Epithelial cell of proximal tubule (primary cell): ENCODE data around the gene DR1. TPM values are rescaled to one million over a fixed set of nuclear protein-coding genes. Genes with fewer than 3 reads are reported as not detected.

Experiments
- DNase-seq: peaks from one replicate; pipeline ENCODE4 v3.0.0-alpha.2; 2011; ENCODE audit warnings: low read depth
- H3K4me3 ChIP-seq: 2 replicates; pipeline ENCODE4 v1.5.1; 2011; ENCODE audit warnings: low read depth, mild to moderate bottlenecking, low read length
- total RNA-seq: library from RNA; depleted of rRNA; stranded (reverse); fragments of >200 nt; gene quantifications from 2 replicates; pipeline ENCODE4 v1.2.3, GENCODE V29; 2015
- TF ChIP-seq, protein P1 (sequence below): conservative IDR thresholded peaks from 2 replicates; pipeline ENCODE4 v1.5.1; 2012; ENCODE audit warnings: low read depth, mild to moderate bottlenecking, low read length

The DR1 gene
- 34.9 and 45.7 TPM in 2 replicates for total RNA-seq

DNA sequence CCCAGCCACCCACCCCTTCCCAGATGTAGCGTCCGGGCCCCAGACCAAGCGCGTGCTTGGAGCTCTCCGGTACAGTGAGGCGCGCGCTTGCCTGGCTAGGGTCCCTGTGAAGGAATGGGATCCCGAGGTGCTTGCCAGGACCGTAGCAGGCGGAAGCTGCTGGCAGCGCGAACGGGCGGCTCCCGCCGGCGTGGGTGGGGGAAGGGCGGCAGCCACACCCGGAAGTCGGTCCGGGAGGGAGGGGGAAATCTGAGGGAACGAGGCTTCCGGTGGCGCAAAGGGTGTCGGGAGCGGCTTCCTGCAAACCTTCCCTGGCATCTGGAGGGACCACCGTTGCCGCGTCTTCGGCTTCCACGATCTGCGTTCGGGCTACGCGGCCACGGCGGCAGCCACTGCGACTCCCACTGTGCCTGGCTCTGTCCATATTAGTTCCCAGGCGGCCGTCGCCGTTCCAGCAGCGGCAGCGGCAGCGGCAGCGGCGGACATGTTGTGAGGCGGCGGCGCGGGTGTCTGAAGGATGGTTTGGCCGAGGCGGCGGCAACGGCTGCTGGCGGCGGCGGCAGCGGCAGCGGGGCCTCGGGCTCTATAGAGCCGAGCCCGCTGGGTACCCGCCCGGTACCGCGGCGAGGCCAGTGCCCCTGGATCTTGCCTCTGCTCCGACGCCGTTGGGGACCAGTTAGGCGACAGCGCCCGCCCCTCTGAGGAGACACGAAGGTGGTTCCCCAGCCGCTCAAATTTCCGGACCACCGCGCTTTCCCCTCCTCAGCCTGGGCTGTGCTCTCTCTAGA is at the start of gene DR1:
Gene DR1 (plus strand): TSS at position 275 of the 788 bp plus-strand sequence. CDS start 739 bp downstream, outside the sequence.
- TF ChIP-seq, protein P1, sequence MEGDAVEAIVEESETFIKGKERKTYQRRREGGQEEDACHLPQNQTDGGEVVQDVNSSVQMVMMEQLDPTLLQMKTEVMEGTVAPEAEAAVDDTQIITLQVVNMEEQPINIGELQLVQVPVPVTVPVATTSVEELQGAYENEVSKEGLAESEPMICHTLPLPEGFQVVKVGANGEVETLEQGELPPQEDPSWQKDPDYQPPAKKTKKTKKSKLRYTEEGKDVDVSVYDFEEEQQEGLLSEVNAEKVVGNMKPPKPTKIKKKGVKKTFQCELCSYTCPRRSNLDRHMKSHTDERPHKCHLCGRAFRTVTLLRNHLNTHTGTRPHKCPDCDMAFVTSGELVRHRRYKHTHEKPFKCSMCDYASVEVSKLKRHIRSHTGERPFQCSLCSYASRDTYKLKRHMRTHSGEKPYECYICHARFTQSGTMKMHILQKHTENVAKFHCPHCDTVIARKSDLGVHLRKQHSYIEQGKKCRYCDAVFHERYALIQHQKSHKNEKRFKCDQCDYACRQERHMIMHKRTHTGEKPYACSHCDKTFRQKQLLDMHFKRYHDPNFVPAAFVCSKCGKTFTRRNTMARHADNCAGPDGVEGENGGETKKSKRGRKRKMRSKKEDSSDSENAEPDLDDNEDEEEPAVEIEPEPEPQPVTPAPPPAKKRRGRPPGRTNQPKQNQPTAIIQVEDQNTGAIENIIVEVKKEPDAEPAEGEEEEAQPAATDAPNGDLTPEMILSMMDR: no peak
- peak within 1 kb of the TSS; percentile 79 for H3K4me3 ChIP-seq
- DNase-seq: no peak

DNA sequence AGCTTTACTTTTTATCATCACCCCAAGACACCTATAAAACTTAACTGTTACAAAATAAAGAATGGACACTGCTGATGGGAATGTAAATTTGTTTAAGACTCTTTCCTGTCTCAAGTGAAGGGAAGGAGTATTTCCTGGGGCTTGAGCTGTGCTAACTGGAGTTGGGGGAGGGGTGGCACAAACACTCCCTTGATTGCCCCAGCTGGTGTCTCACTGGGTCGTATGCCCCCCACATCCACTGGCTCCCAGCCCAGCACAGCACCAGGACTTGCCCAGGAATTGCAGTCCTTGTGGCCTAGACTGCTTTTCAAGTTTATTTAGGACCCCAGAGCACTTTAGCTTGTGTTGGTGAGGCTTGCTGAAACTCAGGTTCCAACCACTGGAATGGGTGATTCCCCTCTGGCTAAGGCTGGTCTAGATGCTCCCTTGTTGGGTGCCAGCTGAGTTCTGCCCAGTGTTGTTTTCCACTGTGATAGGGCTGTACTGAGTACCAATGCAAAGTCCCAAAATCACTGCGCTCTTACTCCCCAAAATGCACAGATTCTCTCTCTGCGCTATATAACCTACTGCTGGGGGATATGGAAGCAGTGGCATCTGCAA is 49.1 kb upstream of the DR1 start:
- TF ChIP-seq, protein P1: no peak
- DNase-seq: no peak
- H3K4me3 ChIP-seq: no peak overlapping the region

DNA sequence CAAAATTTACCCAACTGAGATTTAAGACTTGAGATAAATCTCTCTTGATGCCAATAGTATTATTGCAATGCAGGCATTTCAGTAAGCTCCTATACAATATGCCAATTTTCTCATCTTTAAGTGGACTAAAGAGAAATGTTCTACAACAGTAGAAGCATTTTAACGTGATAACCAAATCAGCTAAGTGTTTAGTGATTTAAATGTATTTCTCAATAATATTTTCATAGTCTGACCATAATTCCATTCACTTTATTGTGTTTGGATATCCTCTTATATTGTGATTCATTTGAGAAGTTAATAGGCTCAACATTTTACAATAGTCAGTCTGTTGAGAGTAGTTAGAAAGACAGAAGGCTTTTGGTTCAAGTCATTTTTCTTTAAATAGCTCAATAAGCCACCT is 44.6 kb upstream of the DR1 start:
- no peak for DNase-seq
- TF ChIP-seq, protein P1: no peak
- H3K4me3 ChIP-seq: no peak overlapping the region

DNA sequence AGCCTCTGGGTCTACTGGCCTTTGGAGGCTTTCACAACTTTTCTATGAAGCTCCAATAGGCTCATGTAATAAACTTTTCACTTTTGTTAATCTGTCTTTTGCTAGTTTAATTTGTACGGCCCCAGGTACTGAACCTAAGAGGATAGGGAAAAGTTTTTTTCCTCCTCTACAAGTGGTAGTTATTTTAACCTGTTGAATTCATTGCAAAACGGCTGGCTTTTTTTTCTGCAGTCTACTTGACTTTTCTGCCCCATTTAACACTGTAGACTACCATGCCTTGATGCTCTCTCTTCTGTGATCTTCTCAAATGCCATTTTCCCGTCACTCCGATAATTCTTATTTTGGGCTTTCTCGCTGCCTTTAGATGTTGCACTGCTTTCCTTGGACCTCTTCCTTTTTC is 43.6 kb upstream of the DR1 start:
- TF ChIP-seq, protein P1: no peak
- no peak overlapping the region for H3K4me3 ChIP-seq
- DNase-seq: no peak

DNA sequence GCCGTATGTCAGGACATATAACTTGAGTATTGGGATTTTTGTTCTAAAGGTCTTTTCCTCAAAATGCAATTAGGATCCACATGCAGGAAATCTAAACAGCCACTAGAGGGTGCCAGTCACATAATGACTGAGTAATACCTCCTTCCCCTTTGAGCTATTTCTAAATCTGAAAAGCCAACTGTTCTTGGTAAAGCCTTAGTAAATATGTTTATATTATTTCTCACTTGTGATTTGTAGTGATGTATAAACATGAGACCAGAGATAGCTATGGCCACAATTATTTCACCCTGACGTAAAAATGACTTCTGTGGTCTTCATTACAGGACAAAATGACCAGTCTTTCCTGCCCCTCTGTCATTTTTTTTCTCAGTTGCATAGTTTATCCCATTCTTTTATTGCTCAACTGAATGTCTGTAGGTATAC is 41.0 kb upstream of the DR1 start:
- DNase-seq: peak; percentile 12
- TF ChIP-seq, protein P1: peak; percentile 90
- no peak overlapping the region for H3K4me3 ChIP-seq

DNA sequence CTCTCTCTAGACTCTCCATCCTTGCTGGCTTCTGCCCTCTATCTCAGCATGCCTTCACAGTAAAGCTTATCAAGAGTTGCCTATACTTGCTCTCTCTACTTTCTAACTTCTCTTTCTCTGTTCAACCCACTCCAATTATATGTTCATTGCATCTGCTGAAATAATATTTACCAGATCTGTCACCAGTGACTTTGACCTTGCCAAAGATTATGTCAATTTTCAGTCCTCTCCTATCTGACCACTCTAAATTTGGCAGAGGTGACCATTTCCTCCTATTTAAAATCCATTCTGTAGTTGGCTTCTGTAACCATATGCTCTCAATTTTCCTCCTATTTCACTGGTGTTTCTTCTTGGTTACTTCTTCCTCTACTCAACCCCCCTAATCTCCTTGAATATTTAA is 38.8 kb upstream of the DR1 start:
- TF ChIP-seq, protein P1: no peak
- no peak overlapping the region for H3K4me3 ChIP-seq
- DNase-seq: no peak
